KG1 (cell line): ENCODE measurements around the gene ATP8B4.
A peak's percentile ranks its signal among the peaks of the same experiment; 100 is the strongest.
"Not testable (repeated sequence)": the region's sequence is repeated elsewhere in the genome, so short reads cannot be mapped to it uniquely, and the experiment has no call there.

Experiments
- DNase-seq: peaks from one replicate; lab custom pipeline; 2025; lab: John Stamatoyannopoulos, UW

Gene ATP8B4

GRCh38 chr15:50119063-50120040 is at the start of gene ATP8B4:
TSS of gene ATP8B4 (minus strand) at chr15:50119233. CDS start at chr15:50106966, 12,267 bp downstream.
- peak; percentile 81 for DNase-seq

GRCh38 chr15:50168379-50168778 is 49.3 kb upstream of the ATP8B4 start:
- DNase-seq = no peak

DNA sequence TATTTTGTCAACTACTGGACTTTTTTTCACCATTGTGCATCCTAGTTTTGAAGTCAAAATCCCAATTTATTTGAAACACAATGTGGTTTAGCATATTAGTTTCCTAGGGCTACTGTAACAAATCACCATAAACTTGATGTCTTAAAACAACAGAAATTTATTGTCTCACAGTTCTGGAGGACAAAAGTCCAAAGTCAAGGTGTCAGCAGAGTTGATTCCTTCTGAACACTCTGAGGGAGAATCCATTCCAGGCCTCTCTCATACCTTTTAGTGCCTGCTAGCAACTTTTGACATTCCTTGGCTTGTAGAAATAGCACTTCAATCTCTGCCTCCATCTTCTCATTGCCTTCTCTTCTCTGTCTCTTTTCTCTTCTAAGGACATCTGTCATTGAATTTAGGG is 48.1 kb upstream of the ATP8B4 start:
- no peak for DNase-seq

DNA sequence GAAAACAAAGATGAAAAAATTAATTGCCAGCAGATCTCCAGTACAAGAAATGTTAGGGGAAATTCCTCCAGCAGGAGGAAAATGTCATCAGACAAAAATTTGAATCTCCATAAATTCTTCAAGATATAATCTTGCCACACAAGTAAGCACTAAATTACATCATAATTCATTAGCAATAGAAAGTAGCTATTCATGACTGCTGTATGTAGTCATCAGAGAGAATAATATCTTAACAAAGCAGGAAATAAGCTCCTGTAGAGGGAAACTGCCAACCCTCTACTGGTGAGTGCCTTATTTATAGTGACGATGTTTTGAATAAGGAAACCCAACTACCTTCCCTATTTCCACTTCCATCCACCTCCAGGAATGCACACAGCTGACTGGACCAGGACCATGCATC is 47.2 kb upstream of the ATP8B4 start:
- no peak for DNase-seq

DNA sequence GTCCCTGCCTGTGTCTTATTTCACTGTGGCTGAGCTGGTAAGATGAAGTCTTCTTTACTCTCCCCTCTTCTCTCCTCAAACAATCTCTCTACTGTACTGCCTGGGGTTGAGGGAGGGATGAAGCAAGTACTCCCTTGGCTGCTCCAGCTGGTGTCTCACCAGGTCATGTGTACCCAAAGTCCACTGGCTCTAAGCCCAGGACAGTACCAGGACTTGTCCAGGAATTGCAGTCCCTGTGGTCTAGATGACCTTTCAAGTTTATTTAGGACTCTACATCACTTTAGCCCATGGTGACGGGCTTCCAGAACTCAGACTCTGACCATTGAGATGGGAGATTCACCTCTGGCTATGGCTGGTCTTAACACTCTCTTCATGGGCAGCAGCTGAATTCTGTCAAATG is 45.4 kb upstream of the ATP8B4 start:
- DNase-seq = no peak

DNA sequence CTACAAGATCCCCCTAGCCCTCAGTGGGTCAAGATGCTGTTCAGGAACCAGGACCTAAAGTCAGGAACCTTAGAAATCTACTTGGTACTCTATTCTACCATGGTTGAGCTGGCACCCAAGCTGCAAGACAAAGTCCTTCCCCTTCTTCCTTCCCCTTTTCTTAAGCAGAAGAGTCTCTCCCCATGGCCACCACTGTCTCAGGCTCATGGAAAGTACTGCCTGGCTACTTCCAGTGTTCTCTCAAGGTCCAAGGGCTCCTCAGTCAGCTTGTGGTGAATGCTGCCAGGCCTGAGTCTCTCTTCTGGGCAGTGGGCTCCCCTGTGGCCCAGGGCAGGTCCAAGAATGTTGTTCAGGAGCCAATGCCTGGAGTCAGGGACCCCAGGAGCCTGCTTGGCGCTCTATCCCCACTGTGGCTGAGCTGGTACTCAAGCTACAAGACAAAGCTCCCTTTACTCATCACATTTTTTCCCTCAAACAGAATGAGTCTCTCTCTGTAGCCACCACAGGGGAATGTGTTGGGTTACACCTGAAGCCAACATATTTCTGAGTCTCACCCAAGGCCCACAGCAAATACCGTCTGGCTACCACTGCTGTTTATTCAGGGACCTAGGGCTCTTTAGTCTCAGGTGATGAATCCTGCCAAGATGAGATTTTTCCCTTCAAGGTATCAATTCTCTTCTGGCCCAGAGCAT is 44.8 kb upstream of the ATP8B4 start:
- no peak for DNase-seq

GRCh38 chr15:50162969-50163718 is 44.1 kb upstream of the ATP8B4 start:
- DNase-seq = no peak

GRCh38 chr15:50158236-50158635 is 39.2 kb upstream of the ATP8B4 start:
- DNase-seq = not testable (repeated sequence)

DNA sequence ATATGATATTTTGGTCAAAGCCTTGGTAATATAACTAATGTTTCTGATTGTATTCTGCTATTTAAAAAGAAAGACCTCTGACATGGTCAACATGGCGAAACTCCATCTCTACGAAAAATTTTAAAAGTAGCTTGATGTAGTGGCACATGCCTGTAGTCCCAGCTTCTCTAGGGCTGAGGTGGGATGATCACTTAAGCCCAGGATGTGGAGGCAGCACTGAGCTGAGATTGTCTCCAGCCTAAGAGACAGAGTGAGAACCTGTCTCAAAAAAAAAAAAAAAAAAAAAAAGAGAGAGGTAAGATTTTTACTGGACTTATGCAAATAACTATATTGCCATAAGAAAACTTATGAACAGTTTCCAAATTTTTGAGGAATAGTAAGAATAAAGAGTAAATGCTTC is 32.4 kb upstream of the ATP8B4 start:
- DNase-seq = no peak

- no peak for DNase-seq
These were observed 31.8 kb upstream of the ATP8B4 start for GRCh38 chr15:50150851-50151250.

DNA sequence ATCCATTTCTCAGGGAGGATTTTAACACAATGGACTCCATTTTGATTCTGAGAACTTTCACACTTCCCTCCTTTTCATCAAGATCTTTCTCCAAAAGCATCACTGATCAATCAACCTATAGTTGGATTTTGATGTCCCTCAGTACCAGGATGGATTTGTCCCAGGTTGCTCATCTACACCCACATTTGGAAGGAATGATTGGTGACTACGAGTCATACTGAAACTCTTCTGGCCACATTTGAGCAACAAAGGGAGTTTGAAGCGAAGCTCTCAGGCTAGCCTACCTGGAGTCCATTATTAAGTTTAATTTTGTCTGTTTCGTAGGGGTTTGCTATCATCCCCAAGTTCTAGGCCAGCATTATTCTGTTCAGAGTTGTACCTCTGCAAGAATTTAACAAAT is 31.3 kb upstream of the ATP8B4 start:
- DNase-seq = no peak

DNA sequence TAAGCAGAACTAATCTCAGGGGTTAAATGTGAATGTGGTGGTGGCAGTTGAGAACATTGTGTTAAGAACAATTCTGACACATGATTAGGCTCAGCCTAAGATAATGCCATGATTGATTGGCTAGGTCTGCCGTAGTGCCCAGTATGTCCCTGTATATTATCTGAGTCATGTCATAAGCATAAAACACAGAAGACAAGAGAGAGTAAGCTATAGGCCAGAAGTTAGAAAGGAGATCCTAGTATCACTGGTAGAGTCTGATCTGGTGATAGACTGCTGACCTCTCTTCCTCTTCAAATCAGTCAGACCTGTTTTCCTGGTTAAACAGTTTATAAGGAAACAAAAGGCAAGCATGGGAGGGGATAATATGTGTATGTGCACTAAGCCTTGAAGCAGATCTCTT is 30.1 kb upstream of the ATP8B4 start:
- DNase-seq = no peak

DNA sequence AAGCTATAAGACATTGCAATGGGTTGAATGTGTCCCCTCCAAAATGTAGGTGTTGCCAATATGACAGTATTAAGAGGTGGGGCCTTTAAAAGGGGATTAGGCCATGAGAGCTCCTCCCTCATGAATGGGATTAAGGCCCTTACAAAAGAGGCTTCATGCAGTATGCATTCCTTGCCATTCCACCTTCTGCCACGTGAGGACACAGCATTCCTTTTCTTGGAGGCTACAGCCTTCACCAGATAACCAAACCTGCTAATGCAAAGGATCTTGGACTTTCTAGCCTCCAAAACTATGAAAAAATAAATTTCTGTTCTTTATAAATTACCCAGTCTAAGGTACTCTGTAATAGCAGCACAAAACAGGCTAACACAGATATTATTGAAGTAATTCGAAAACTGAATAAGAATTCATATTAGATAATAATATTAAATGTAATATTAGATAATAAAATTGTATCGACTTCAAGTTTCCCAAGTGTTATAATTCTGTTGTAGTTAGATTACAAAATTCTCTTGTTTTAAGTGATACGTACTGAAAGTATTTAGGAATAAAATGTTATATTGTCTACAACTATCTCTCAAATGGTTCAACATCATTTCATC is 29.4 kb upstream of the ATP8B4 start:
- DNase-seq = no peak

- DNase-seq = no peak
These were observed 27.6 kb upstream of the ATP8B4 start for GRCh38 chr15:50146632-50147031.

GRCh38 chr15:50145451-50145872 is 26.4 kb upstream of the ATP8B4 start:
- DNase-seq = peak; percentile 71

GRCh38 chr15:50144341-50145120 is 25.5 kb upstream of the ATP8B4 start:
- DNase-seq = no peak

- no peak for DNase-seq
These were observed 24.3 kb upstream of the ATP8B4 start for GRCh38 chr15:50143255-50143860.

DNA sequence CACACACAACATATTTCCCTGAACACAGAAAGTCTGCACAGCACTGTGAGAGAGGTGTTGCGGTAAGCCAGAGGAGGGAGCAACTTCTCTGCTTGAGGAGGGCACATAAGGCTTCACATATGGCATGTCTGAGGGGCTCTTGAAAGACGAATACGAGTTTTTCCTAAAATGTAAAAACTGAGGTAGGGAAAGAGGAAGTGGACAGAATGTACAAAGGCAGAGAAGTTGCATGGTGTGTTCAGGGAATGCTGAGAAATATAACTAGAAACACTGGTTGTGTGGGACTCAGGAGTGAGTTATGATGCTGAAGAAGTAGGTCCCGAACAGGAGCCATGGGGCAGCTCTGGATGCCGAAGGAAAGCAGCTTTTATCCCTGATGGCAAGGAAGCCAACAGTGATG is 22.8 kb upstream of the ATP8B4 start:
- no peak for DNase-seq

DNA sequence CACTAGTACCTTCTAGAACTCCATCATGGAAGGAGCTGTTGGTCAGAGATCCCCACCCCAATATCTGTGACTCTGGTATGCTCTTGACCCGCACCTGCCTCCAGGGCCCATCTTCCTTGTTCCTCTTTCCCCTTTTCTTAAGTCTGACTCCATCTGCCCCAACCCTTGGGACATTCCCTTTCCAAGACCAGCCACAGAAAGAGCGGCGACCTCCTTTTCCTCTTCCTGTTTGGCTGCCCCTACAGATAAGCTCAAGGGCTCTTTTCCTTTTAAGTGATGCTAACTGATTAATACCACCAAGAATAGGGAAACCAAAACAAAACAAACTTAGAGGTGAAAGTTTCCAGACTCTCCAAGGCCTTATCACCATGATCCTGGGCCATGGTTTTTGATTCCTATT is 21.9 kb upstream of the ATP8B4 start:
- no peak for DNase-seq

- no peak for DNase-seq
These were observed 21.1 kb upstream of the ATP8B4 start for GRCh38 chr15:50140098-50140497.

GRCh38 chr15:50138391-50138790 is 19.4 kb upstream of the ATP8B4 start:
- DNase-seq = no peak
